Measurements from ENCODE around the gene RDH13.

Gene RDH13

DNA sequence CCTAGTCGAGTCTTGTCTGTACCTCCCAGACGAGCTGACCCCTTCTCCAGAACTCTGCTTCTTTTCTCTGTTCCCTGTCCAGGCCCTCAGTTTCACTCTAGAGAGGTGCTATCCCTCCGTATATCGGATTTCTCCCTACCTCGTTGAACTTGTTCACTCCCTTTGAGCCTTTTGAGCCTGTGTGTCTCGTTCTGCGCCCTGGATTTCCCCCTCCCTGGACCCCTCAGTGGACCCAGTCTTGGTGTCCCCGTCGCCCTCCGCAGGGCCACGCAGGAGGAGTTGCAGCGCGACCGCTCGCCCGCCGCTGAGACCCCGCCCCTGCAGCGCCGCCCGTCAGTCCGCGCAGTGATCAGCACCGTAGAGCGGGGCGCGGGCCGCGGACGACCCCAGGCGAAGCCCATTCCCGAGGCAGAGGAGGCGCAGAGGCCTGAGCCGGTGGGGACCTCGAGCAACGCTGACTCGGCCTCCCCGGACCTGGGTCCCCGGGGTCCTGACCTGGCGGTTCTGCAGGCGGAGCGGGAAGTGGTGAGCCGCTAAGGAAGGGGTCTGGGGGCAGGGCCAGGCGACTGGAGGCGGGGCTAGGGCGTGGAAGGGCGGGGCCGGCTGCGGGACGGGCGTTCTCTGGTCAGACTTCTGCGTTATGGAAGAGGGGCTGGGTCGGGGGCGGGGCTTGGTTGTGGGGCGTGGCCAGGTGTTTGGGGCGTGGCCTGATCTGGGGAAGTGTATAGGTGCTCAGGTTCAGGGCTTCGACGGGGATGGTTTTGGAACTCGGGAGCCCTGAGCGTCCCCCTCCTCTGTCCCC lies 18.2 kb upstream of the RDH13 start:
- no peaks in the 10 kb centered on the region for H3K36me3 ChIP-seq (ENCODE audit: insufficient read depth, low read length)
- H3K9ac ChIP-seq (ENCODE audit: low read depth, low read length) = no peak overlapping the region
- H3K27me3 ChIP-seq (ENCODE audit: control insufficient read depth, insufficient read depth, low read length) = peaks cover 76% of the 10 kb centered on the region
- H3K4me3 ChIP-seq (ENCODE audit: low read length) = peak overlapping the region; percentile 46
- H3K4me1 ChIP-seq (ENCODE audit: control insufficient read depth, insufficient read depth, low read length) = peaks cover 19% of the 10 kb centered on the region
- H3K4me2 ChIP-seq (ENCODE audit: low read length) = peak overlapping the region; percentile 85
- H3K9me3 ChIP-seq (replicated peaks; ENCODE audit: low read length) = peaks cover 3% of the 10 kb centered on the region

DNA sequence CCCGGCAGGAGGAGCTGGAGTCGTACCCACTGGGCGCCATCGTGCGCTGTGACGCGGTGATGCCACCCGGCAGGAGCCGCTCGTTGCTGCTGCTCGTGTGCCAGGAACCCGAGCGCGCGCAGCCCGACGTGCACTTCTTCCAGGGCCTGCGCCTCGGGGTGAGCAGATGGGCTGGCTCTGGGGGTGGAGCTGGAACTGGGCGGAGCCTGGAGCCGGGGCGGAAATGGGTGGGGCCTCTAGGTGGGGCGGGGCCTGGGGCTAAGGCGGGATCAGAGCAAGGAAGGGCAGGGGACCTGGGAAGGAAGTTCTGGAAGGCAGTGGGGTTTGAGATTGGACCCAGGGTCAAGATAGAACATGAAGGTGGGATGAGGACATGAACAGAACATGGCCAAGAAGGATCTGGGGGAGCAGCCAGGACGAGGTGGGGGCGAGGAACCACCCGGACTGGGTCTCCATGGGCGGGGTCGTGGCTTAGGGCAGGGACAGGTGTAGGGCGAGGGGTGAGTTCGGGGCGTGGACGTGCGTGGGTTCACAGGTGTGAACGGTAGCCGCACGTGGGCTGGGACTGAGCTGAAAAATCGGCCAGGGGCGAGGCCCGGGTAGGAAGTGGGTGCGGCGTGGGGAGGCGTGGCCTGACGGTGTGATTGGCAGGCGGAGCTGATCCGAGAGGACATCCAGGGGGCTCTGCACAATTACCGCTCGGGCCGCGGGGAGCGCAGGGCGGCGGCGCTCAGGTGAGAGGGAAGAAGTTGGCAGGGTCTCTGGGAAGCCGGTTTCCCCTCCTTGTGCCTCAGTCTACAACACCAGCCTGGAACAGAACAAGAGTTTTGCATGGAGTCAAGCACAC lies 17.4 kb upstream of the RDH13 start:
- Histone ChIP-seq H3K9me3 (replicated peaks; ENCODE audit: low read length) (peaks cover 3% of the 10 kb centered on the region), H3K9ac (ENCODE audit: low read depth, low read length) (no peak overlapping the region), H3K4me1 (ENCODE audit: control insufficient read depth, insufficient read depth, low read length) (peaks cover 19% of the 10 kb centered on the region), H3K36me3 (ENCODE audit: insufficient read depth, low read length) (no peaks in the 10 kb centered on the region), H3K27me3 (ENCODE audit: control insufficient read depth, insufficient read depth, low read length) (peaks cover 71% of the 10 kb centered on the region), H3K4me2 (ENCODE audit: low read length) (peak overlapping the region; percentile 85), H3K4me3 (ENCODE audit: low read length) (peak overlapping the region; percentile 46)

DNA sequence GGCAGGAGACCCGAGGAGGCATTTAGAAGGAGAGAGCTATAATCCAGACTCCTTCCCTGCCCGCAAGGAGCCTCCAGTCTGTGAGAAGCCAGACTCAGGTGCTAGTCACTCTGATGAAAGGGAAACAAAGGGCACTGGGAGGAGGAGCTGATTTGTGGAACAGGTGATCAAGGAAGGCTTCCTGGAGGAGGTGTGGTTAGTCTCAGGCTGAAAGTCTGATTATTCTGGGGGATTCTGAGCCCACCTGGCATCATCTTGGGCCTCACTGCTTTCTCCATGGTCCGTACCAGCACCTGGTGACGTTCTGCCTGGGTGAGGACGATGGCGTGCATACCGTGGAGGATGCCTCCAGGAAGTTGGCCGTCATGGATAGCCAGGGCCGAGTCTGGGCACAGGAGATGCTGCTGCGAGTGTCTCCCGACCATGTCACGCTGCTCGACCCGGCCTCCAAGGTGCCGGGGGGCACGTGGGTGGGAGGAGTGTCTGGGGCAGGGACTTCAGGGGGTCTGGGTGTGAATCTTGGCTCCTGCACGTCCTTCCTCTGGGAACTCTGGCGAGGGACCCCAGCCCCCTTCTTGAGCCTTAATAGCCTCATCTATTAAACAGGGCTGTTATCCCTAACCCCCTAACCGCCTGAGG lies 16.6 kb upstream of the RDH13 start:
- Histone ChIP-seq H3K27me3 (ENCODE audit: control insufficient read depth, insufficient read depth, low read length) (peaks cover 70% of the 10 kb centered on the region), H3K4me3 (ENCODE audit: low read length) (no peak overlapping the region)

GRCh38 chr19:55078996-55079395 lies 16.0 kb upstream of the RDH13 start:
- H3K9ac ChIP-seq (ENCODE audit: low read depth, low read length) = no peak overlapping the region
- H3K4me2 ChIP-seq (ENCODE audit: low read length) = no peak overlapping the region
- H3K9me3 ChIP-seq (replicated peaks; ENCODE audit: low read length) = peaks cover 3% of the 10 kb centered on the region
- H3K27me3 ChIP-seq (ENCODE audit: control insufficient read depth, insufficient read depth, low read length) = peaks cover 65% of the 10 kb centered on the region
- no peak overlapping the region for H3K4me3 ChIP-seq (ENCODE audit: low read length)
- H3K36me3 ChIP-seq (ENCODE audit: insufficient read depth, low read length) = no peaks in the 10 kb centered on the region
- peaks cover 19% of the 10 kb centered on the region for H3K4me1 ChIP-seq (ENCODE audit: control insufficient read depth, insufficient read depth, low read length)

More for the DNA sequence above, 16.6 kb upstream of the RDH13 start:
- no peaks in the 10 kb centered on the region for H3K36me3 ChIP-seq (ENCODE audit: insufficient read depth, low read length)
- no peak overlapping the region for H3K9ac ChIP-seq (ENCODE audit: low read depth, low read length)
- H3K9me3 ChIP-seq (replicated peaks; ENCODE audit: low read length) = peaks cover 3% of the 10 kb centered on the region
- peak overlapping the region; percentile 85 for H3K4me2 ChIP-seq (ENCODE audit: low read length)
- peaks cover 19% of the 10 kb centered on the region for H3K4me1 ChIP-seq (ENCODE audit: control insufficient read depth, insufficient read depth, low read length)

- H3K27me3 ChIP-seq (ENCODE audit: control insufficient read depth, insufficient read depth, low read length) = peaks cover 49% of the 10 kb centered on the region
- H3K9me3 ChIP-seq (replicated peaks; ENCODE audit: low read length) = no peaks in the 10 kb centered on the region
Measured at GRCh38 chr19:55077106-55077505, 14.2 kb upstream of the RDH13 start.

GRCh38 chr19:55076321-55076720 lies 13.4 kb upstream of the RDH13 start:
- H3K27me3 ChIP-seq (ENCODE audit: control insufficient read depth, insufficient read depth, low read length) = peaks cover 42% of the 10 kb centered on the region
- H3K4me1 ChIP-seq (ENCODE audit: control insufficient read depth, insufficient read depth, low read length) = peaks cover 14% of the 10 kb centered on the region
- H3K9ac ChIP-seq (ENCODE audit: low read depth, low read length) = no peak overlapping the region
- no peaks in the 10 kb centered on the region for H3K9me3 ChIP-seq (replicated peaks; ENCODE audit: low read length)
- H3K4me3 ChIP-seq (ENCODE audit: low read length) = no peak overlapping the region
- no peak overlapping the region for H3K4me2 ChIP-seq (ENCODE audit: low read length)
- H3K36me3 ChIP-seq (ENCODE audit: insufficient read depth, low read length) = no peaks in the 10 kb centered on the region

More at GRCh38 chr19:55077106-55077505, 14.2 kb upstream of the RDH13 start:
- no peak overlapping the region for H3K4me2 ChIP-seq (ENCODE audit: low read length)
- H3K4me3 ChIP-seq (ENCODE audit: low read length) = no peak overlapping the region
- H3K36me3 ChIP-seq (ENCODE audit: insufficient read depth, low read length) = no peaks in the 10 kb centered on the region
- no peak overlapping the region for H3K9ac ChIP-seq (ENCODE audit: low read depth, low read length)
- H3K4me1 ChIP-seq (ENCODE audit: control insufficient read depth, insufficient read depth, low read length) = peaks cover 16% of the 10 kb centered on the region

DNA sequence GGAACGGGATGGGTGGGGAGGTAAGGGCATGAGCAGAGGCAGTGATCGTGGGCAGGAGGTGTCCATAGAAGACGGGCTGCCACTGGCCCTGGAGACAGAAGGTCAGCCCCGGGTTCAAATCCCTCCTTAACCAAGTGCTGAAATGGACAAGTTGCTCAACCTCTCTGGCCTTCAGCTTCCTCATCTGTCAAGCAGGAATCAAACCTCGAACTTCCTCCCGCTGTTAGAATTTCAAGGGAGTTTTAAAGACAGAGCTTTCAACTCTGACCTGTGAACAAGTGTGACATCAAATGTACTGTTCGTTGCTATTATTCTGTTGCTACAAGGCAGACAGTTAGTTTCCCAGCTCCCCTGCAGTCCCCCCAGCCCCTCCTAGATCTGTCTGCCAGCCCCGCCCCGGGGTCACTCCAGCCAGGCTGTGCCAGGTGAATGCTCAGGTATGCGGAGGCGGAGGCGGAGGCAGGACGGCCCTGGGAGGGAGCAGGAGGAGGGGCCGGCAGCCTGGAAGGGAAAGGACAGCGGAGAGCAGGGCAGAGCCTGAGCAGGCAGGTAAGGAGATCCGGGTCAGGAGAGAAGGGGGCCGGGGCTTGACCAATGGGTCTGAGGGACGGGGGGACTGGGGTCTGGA lies 12.5 kb upstream of the RDH13 start, which contains the start of gene EPS8L1:
TSS of gene EPS8L1 (plus strand) at position 499 of the 628 bp plus-strand sequence. CDS start 576 bp downstream, outside the sequence.
- Histone ChIP-seq H3K27me3 (ENCODE audit: control insufficient read depth, insufficient read depth, low read length) (peaks cover 33% of the 10 kb centered on the region), H3K4me3 (ENCODE audit: low read length) (no peak within 1 kb of the TSS), H3K4me1 (ENCODE audit: control insufficient read depth, insufficient read depth, low read length) (peaks cover 8% of the 10 kb centered on the region), H3K9me3 (replicated peaks; ENCODE audit: low read length) (no peaks in the 10 kb centered on the region), H3K9ac (ENCODE audit: low read depth, low read length) (no peak within 1 kb of the TSS), H3K4me2 (ENCODE audit: low read length) (no peak within 1 kb of the TSS), H3K36me3 (ENCODE audit: insufficient read depth, low read length) (no peaks in the 10 kb centered on the region)

GRCh38 chr19:55071913-55072312 lies 9.0 kb upstream of the RDH13 start:
- H3K36me3 ChIP-seq (ENCODE audit: insufficient read depth, low read length) = no peaks in the 10 kb centered on the region
- no peak overlapping the region for H3K4me2 ChIP-seq (ENCODE audit: low read length)
- H3K27me3 ChIP-seq (ENCODE audit: control insufficient read depth, insufficient read depth, low read length) = peaks cover 40% of the 10 kb centered on the region
- H3K9ac ChIP-seq (ENCODE audit: low read depth, low read length) = no peak overlapping the region
- no peaks in the 10 kb centered on the region for H3K9me3 ChIP-seq (replicated peaks; ENCODE audit: low read length)
- H3K4me1 ChIP-seq (ENCODE audit: control insufficient read depth, insufficient read depth, low read length) = peaks cover 14% of the 10 kb centered on the region
- no peak overlapping the region for H3K4me3 ChIP-seq (ENCODE audit: low read length)

GRCh38 chr19:55071129-55071502 lies 8.2 kb upstream of the RDH13 start:
- Histone ChIP-seq H3K4me2 (ENCODE audit: low read length) (peak overlapping the region; percentile 30), H3K27me3 (ENCODE audit: control insufficient read depth, insufficient read depth, low read length) (peaks cover 42% of the 10 kb centered on the region), H3K4me1 (ENCODE audit: control insufficient read depth, insufficient read depth, low read length) (peaks cover 14% of the 10 kb centered on the region), H3K36me3 (ENCODE audit: insufficient read depth, low read length) (no peaks in the 10 kb centered on the region), H3K9ac (ENCODE audit: low read depth, low read length) (no peak overlapping the region), H3K9me3 (replicated peaks; ENCODE audit: low read length) (no peaks in the 10 kb centered on the region), H3K4me3 (ENCODE audit: low read length) (no peak overlapping the region)

GRCh38 chr19:55070466-55071128 lies 7.6 kb upstream of the RDH13 start:
- H3K4me3 ChIP-seq (ENCODE audit: low read length) = no peak overlapping the region
- peaks cover 46% of the 10 kb centered on the region for H3K27me3 ChIP-seq (ENCODE audit: control insufficient read depth, insufficient read depth, low read length)
- H3K9me3 ChIP-seq (replicated peaks; ENCODE audit: low read length) = no peaks in the 10 kb centered on the region
- peaks cover 14% of the 10 kb centered on the region for H3K4me1 ChIP-seq (ENCODE audit: control insufficient read depth, insufficient read depth, low read length)
- no peaks in the 10 kb centered on the region for H3K36me3 ChIP-seq (ENCODE audit: insufficient read depth, low read length)
- H3K4me2 ChIP-seq (ENCODE audit: low read length) = no peak overlapping the region
- no peak overlapping the region for H3K9ac ChIP-seq (ENCODE audit: low read depth, low read length)

All from skeletal muscle satellite cell (primary cell).